ENCODE results near the gene USP40. TPM values are rescaled to one million over a fixed set of nuclear protein-coding genes. Genes with fewer than 3 reads are reported as not detected.

The USP40 gene
- total RNA-seq, 2 experiments from 2014 or later: 0.51 to 1.7 TPM

- Histone ChIP-seq H3K36me3 (ENCODE audit: insufficient read depth, low read length) (peaks cover 10% of the 10 kb centered on the region; the same call in 1 of the 2 replicates), H4K20me1 (ENCODE audit: insufficient read depth, low read length) (no peaks in the 10 kb centered on the region), H3K27ac (ENCODE audit: low read depth, low read length, poor library complexity, severe bottlenecking) (no peak overlapping the region), H3K9me3 (ENCODE audit: low read length) (peaks cover 47% of the 10 kb centered on the region), H2AFZ (ENCODE audit: low read length) (no peak overlapping the region), H3K79me2 (ENCODE audit: insufficient read depth, low read depth, low read length) (no peaks in the 10 kb centered on the region), H3K9me2 (ENCODE audit: insufficient read depth, low read length) (no peaks in the 10 kb centered on the region), H3K4me3 (ENCODE audit: low read depth, low read length, poor library complexity, severe bottlenecking) (no peak overlapping the region), H3K4me2 (ENCODE audit: low read length) (no peak overlapping the region), H3K4me1 (ENCODE audit: insufficient read depth, low read length, poor library complexity, severe bottlenecking) (no peaks in the 10 kb centered on the region)
- ChIA-PET CTCF (ENCODE audit: unreplicated experiment) (no interaction called here), POLR2A (interaction anchor here (0.6 to 1.3 kb wide), 4 partner anchors 9 to 815 kb away, joined by 3 to 7 read pairs (median 4); no protein-coding TSS in a partner anchor)
- DNase-seq (ENCODE audit: low spot score): no peak
- no peak for TF ChIP-seq CTCF (conservative IDR thresholded peaks at IDR 0.05; ENCODE audit: low read length)
- TF ChIP-seq EZH2phosphoT487 (IDR thresholded peaks at IDR 0.05; ENCODE audit: borderline replicate concordance, low read depth, low read length): no peak
- intact Hi-C loops (cut with micrococcal nuclease; ENCODE audit: unreplicated experiment): no loop called here
- BruUV-seq (replicated peaks): no TSS peak
These were observed 63.1 kb downstream of the USP40 start for GRCh38 chr2:233503481-233503880.

DNA sequence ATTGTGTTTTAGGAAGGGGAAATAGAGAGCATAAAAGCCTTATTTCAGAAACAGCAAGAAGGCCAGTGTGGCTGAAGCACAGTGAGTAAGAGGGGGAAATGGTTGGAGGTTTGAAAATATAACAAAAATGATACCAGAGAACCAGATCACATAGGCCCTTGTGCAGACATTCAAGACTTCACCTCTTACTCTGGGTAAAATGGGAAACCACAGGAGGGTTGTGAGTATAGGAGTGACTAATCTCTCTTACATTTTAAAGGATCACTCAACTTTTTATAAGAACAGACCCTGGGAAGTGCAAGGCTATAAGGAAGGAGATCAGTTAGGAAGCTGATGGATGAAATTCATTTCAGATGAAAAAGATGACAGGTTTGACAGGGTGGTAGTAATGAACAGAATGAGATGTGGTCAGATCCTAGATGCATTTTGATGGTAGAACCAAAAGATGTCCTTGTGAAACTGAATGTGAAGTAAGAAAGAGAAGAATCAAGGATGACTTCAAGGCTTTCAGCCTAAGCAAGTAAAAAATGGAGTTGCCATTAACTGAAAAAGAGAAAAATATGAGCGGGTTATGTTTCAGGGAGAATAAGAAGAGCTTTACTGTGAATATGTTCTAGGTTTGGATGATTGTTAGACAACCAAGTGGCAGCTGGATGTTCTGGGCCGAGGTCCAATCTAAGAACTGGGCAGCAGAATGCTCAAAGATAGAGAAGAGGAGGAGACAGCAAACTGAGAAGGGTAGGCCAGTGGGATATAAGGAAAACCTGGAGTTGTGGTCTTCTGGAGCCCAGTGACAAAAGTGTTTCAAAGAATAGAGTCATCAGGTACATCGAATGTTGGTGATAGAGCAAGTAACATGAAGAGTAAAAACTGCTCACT, 65.1 kb downstream of the USP40 start:
- peaks cover 47% of the 10 kb centered on the region for H3K9me3 ChIP-seq (ENCODE audit: low read length)
- no peaks in the 10 kb centered on the region for H3K9me2 ChIP-seq (ENCODE audit: insufficient read depth, low read length)
- no peak overlapping the region for H2AFZ ChIP-seq (ENCODE audit: low read length)
- H3K4me1 ChIP-seq (ENCODE audit: insufficient read depth, low read length, poor library complexity, severe bottlenecking): peaks cover 7% of the 10 kb centered on the region
- CTCF ChIA-PET (ENCODE audit: unreplicated experiment): no interaction called here
- DNase-seq (ENCODE audit: low spot score): no peak
- BruUV-seq (replicated peaks): no TSS peak
- no peak overlapping the region for H3K4me2 ChIP-seq (ENCODE audit: low read length)
- no peak overlapping the region for H3K27ac ChIP-seq (ENCODE audit: low read depth, low read length, poor library complexity, severe bottlenecking)
- TF ChIP-seq EZH2phosphoT487 (IDR thresholded peaks at IDR 0.05; ENCODE audit: borderline replicate concordance, low read depth, low read length): no peak
- TF ChIP-seq CTCF (conservative IDR thresholded peaks at IDR 0.05; ENCODE audit: low read length): no peak
- intact Hi-C loops (cut with micrococcal nuclease; ENCODE audit: unreplicated experiment): no loop called here
- no peaks in the 10 kb centered on the region for H4K20me1 ChIP-seq (ENCODE audit: insufficient read depth, low read length)
- H3K36me3 ChIP-seq (ENCODE audit: insufficient read depth, low read length): peaks cover 10% of the 10 kb centered on the region; the same call in 1 of the 2 replicates
- POLR2A ChIA-PET: interaction anchor here (0.7 to 1.8 kb wide), 3 partner anchors 10 to 41 kb away, joined by 3 to 5 read pairs (median 3); no protein-coding TSS in a partner anchor
- H3K4me3 ChIP-seq (ENCODE audit: low read depth, low read length, poor library complexity, severe bottlenecking): no peak overlapping the region
- no peaks in the 10 kb centered on the region for H3K79me2 ChIP-seq (ENCODE audit: insufficient read depth, low read depth, low read length)

DNA sequence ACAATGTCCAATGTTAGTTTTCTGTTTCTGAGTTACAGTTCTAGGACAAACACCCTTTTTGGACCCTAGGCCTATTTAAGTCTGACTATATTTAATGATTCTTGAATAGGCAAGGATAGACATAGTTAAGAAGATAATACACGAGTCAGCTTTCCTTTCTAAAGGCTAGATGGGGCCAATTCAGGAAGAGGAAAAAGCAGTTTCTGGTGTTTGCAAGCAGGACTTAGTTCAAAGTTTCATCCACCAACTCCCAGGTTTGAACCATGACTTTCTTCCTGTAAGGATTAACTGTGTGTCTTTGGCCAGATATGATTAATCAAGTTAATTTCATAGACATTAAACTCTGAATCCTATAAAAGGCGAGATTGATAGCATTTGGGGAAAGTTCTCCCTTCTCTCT, 66.7 kb downstream of the USP40 start:
- peaks cover 39% of the 10 kb centered on the region for H3K9me3 ChIP-seq (ENCODE audit: low read length)
- H3K4me3 ChIP-seq (ENCODE audit: low read depth, low read length, poor library complexity, severe bottlenecking): no peak overlapping the region
- no peaks in the 10 kb centered on the region for H3K79me2 ChIP-seq (ENCODE audit: insufficient read depth, low read depth, low read length)
- no peaks in the 10 kb centered on the region for H4K20me1 ChIP-seq (ENCODE audit: insufficient read depth, low read length)
- BruUV-seq (replicated peaks): no TSS peak
- H2AFZ ChIP-seq (ENCODE audit: low read length): peak overlapping the region; percentile 17; the same call in 1 of the 2 replicates
- TF ChIP-seq CTCF (conservative IDR thresholded peaks at IDR 0.05; ENCODE audit: low read length) (no peak), EZH2phosphoT487 (IDR thresholded peaks at IDR 0.05; ENCODE audit: borderline replicate concordance, low read depth, low read length) (no peak)
- POLR2A ChIA-PET: interaction anchor here (0.6 kb wide), 1 partner anchor 18 kb away, joined by 11 read pairs; no protein-coding TSS in a partner anchor
- no peak overlapping the region for H3K27ac ChIP-seq (ENCODE audit: low read depth, low read length, poor library complexity, severe bottlenecking)
- no peak overlapping the region for H3K4me2 ChIP-seq (ENCODE audit: low read length)
- H3K4me1 ChIP-seq (ENCODE audit: insufficient read depth, low read length, poor library complexity, severe bottlenecking): peaks cover 7% of the 10 kb centered on the region
- CTCF ChIA-PET (ENCODE audit: unreplicated experiment): no interaction called here
- DNase-seq (ENCODE audit: low spot score): no peak
- intact Hi-C loops (cut with micrococcal nuclease; ENCODE audit: unreplicated experiment): no loop called here
- H3K9me2 ChIP-seq (ENCODE audit: insufficient read depth, low read length): no peaks in the 10 kb centered on the region
- H3K36me3 ChIP-seq (ENCODE audit: insufficient read depth, low read length): peaks cover 10% of the 10 kb centered on the region; the same call in 1 of the 2 replicates
